GM23248 (cell line): Measurements from ENCODE around the gene RIBC1.

ENCODE experiments used
- EZH2 ChIP-seq: fragments of 200-600 bp; sonication (generic); IDR thresholded peaks from 2 replicates; pipeline ENCODE4 v1.6.1; 2018; ENCODE audit warnings: antibody characterized with exemption, mild to moderate bottlenecking; ENCODE audit not compliant: insufficient read depth, poor library complexity, severe bottlenecking
- EZH2phosphoT487 ChIP-seq: fragments of 200-600 bp; sonication (generic); IDR thresholded peaks from 2 replicates; pipeline ENCODE4 v1.6.1; 2018; ENCODE audit warnings: antibody characterized with exemption, moderate library complexity, mild to moderate bottlenecking, low read depth; ENCODE audit not compliant: insufficient read depth

- TF ChIP-seq EZH2phosphoT487 (no peak), EZH2 (no peak)
Observed at GRCh38 chrX:53433651-53434639, 11.3 kb downstream of the RIBC1 start, which contains the start of gene HSD17B10.
